Measurements from ENCODE around the gene INHA. TPM values are rescaled to one million over a fixed set of nuclear protein-coding genes. Genes with fewer than 3 reads are reported as not detected.

Gene INHA
- total RNA-seq, 6 experiments from 2014 or later: not detected

DNA sequence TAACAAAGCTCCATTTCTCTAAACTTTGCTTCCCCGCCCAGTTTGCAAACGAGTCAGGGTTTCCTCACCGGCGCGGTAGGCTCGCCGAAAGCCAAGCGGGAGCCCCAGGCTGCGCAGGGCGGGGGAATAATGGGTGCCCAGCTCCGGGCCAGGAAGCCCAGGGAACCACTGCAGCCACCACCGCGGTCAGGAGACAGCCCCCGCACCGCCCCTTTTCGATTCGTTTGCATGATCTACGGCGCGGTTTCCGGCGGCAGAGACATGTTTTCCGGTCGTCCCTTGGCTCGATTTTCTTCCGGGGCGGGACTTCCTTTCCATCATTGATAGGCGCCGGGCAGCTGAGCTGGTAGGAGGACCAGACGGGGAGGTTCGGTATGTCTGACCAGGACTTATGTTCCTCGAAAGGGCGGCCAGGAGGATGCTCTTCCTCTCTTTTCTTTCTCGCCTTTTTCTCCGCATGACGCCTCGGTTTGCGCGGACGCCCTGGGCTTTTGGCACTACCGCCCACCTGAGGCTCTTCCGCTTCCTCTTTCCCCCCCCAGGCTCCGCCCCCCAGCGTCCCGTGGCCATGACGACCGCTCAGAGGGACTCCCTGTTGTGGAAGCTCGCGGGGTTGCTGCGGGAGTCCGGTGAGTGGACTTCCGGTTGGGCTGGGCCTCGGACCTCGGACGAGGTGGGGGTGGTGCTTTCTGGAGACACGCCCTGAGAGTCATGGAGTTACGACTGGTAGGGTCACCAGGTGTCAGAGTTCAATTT lies 25.6 kb downstream of the INHA start, which contains the start of gene STK11IP:
Gene STK11IP (plus strand): TSS at position 306 of the 756 bp plus-strand sequence. CDS start 263 bp downstream, at position 569.
- intact Hi-C loops (cut with DNase I): no loop called here
- ATAC-seq: peak; percentile 96 to 98 (median 96)

DNA sequence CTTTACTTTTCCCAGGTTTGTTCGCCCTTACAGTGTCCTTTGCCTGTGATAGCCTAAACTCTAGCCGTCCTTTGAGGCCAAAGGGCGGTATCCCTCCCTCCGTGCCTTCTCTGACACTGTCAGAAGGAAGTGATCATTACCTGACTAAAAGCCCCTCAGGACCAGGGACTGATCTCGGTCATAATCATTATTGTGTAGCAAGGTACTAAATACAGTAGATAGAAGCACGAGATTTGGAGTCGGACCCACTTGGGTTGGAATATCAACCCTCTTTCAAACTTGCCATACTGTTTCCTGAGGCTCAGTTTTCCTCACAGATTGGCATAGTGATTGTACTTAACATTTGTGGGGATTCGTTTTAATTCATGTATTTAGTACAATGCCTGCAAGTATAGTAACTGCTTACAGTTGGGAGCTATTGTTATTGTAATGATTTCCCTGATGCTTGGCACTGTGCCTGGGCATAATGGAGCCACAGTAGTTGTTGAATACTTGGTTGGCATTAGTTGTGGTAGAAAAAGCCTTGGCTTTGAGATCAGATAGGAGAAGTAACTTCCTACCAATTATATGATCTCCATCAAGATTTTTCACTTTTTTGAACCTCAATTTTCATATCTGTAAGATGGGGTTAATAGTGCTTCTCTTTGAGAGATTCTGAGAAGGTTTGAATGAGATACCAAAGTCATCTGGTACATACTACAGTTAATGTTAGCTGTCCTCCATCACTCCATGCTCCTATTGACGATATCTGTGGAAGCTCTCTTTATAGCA lies 26.4 kb downstream of the INHA start:
- Histone ChIP-seq H3K4me1 (peaks cover 0 to 5% (median 0%) of the 10 kb centered on the region in 4 donors), H3K27me3 (no peaks in the 10 kb centered on the region), H3K36me3 (peaks cover 0 to 6% (median 0%) of the 10 kb centered on the region in 4 donors), H3K9me3 (no peaks in the 10 kb centered on the region), H3K27ac (peak overlapping the region; percentile 51 to 85 (median 80)), H3K4me3 (peak overlapping the region; percentile 53 to 79 (median 74))
- WGBS (ENCODE audit: insufficient coverage, low coverage, low lambda C conversion rate, missing lambda C conversion rate): 25% methylated on average over 8 of the region's 9 CpGs
- TF ChIP-seq POLR2A (IDR thresholded peaks at IDR 0.05): no peak
- TF ChIP-seq, protein P1, sequence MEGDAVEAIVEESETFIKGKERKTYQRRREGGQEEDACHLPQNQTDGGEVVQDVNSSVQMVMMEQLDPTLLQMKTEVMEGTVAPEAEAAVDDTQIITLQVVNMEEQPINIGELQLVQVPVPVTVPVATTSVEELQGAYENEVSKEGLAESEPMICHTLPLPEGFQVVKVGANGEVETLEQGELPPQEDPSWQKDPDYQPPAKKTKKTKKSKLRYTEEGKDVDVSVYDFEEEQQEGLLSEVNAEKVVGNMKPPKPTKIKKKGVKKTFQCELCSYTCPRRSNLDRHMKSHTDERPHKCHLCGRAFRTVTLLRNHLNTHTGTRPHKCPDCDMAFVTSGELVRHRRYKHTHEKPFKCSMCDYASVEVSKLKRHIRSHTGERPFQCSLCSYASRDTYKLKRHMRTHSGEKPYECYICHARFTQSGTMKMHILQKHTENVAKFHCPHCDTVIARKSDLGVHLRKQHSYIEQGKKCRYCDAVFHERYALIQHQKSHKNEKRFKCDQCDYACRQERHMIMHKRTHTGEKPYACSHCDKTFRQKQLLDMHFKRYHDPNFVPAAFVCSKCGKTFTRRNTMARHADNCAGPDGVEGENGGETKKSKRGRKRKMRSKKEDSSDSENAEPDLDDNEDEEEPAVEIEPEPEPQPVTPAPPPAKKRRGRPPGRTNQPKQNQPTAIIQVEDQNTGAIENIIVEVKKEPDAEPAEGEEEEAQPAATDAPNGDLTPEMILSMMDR (IDR thresholded peaks at IDR 0.05): no peak
- no peak for DNase-seq
- intact Hi-C loops (cut with DNase I): no loop called here
- ATAC-seq: no peak

More for the DNA sequence above, 25.6 kb downstream of the INHA start, which contains the start of gene STK11IP:
- Histone ChIP-seq H3K27me3 (no peaks in the 10 kb centered on the region), H3K4me1 (peaks cover 0 to 5% (median 0%) of the 10 kb centered on the region in 4 donors), H3K9me3 (no peaks in the 10 kb centered on the region), H3K36me3 (peaks cover 0 to 6% (median 0%) of the 10 kb centered on the region in 4 donors), H3K4me3 (peak within 1 kb of the TSS; percentile 53 to 79 (median 74)), H3K27ac (peak within 1 kb of the TSS; percentile 85)
- peak; percentile 96 to 99 (median 99) for DNase-seq
- TF ChIP-seq, protein P1 (IDR thresholded peaks at IDR 0.05): no peak
- peak; percentile 94 for TF ChIP-seq POLR2A (IDR thresholded peaks at IDR 0.05)
- WGBS (ENCODE audit: insufficient coverage, low coverage, low lambda C conversion rate, missing lambda C conversion rate): 0% methylated on average over 43 of the region's 57 CpGs

DNA sequence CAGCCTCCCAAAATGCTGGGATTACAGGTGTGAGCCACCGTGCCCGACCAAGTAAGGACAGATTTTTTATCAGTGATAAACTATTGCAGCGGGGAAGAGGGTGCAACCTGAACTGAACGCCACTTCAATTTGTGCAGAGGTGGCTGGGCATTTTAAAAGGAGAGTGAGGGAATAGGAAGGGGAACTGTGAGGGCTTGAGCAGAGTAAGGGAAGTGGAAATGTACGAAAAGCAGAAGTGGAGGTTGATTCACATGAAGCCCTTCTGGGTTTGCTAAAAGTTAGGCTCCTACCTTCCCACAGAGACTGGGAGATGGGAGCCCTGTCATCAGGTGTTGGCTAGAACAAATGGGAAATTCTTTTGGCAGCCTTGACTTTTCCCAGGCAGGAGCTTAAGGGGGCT lies 31.7 kb downstream of the INHA start:
- 57% methylated on average over 4 of the region's 5 CpGs for WGBS (ENCODE audit: insufficient coverage, low coverage, low lambda C conversion rate, missing lambda C conversion rate)
- Histone ChIP-seq H3K27me3 (no peaks in the 10 kb centered on the region), H3K4me3 (no peak overlapping the region), H3K9me3 (no peaks in the 10 kb centered on the region), H3K4me1 (no peaks in the 10 kb centered on the region), H3K27ac (no peak overlapping the region), H3K36me3 (peaks cover 0 to 12% (median 3%) of the 10 kb centered on the region in 4 donors)
- intact Hi-C loops (cut with DNase I): no loop called here
- peak in 2 of 4 donors; percentile 27 to 48 for ATAC-seq
- no peak for TF ChIP-seq POLR2A (IDR thresholded peaks at IDR 0.05)
- TF ChIP-seq, protein P1 (IDR thresholded peaks at IDR 0.05): no peak
- DNase-seq: no peak

- intact Hi-C loops (cut with DNase I): no loop called here
- DNase-seq: no peak
- no peak overlapping the region for H3K27ac ChIP-seq
- H3K27me3 ChIP-seq: no peaks in the 10 kb centered on the region
- 100% methylated on average over 2 of the region's 6 CpGs for WGBS (ENCODE audit: insufficient coverage, low coverage, low lambda C conversion rate, missing lambda C conversion rate)
- no peak overlapping the region for H3K4me3 ChIP-seq
- H3K36me3 ChIP-seq: peaks cover 0 to 12% (median 3%) of the 10 kb centered on the region in 4 donors
- H3K9me3 ChIP-seq: no peaks in the 10 kb centered on the region
- TF ChIP-seq, protein P1 (IDR thresholded peaks at IDR 0.05): no peak
- no peak for TF ChIP-seq POLR2A (IDR thresholded peaks at IDR 0.05)
- no peaks in the 10 kb centered on the region for H3K4me1 ChIP-seq
- no peak for ATAC-seq
These were observed 33.5 kb downstream of the INHA start for GRCh38 chr2:219605607-219605954.

All from right lobe of liver (tissue), 6 donors.